CD14-positive monocyte (primary cell): ENCODE results near the gene ADI1. TPM values are rescaled to one million over a fixed set of nuclear protein-coding genes. Genes with fewer than 3 reads are reported as not detected.
A peak's percentile ranks its signal among the peaks of the same experiment; 100 is the strongest.

Experiments
- DNase-seq, 3 donors: peaks; one replicate each; pipeline ENCODE4 v3.0.0-alpha.2; 2011 to 2022
- H2AFZ ChIP-seq: 2 replicates; pipeline ENCODE4 v1.6.0; 2012; ENCODE audit warnings: mild to moderate bottlenecking, low read depth, low read length, inconsistent platforms; ENCODE audit not compliant: insufficient read depth, poor library complexity, severe bottlenecking
- H3K27ac ChIP-seq, 2 donors: 1 replicate in 1 of 2; 2 replicates in 1 of 2; pipeline ENCODE4 v1.5.1; 2012 to 2013; ENCODE audit warnings: low read length in 2 of 2, control low read depth in 1 of 2, inconsistent platforms in 1 of 2, low read depth in 1 of 2, mild to moderate bottlenecking in 1 of 2
- H3K27me3 ChIP-seq, 2 donors: one replicate each; pipeline versions ENCODE4 v1.6.0 to v1.6.1; 2011 to 2013; ENCODE audit warnings: low read length in 2 of 2; ENCODE audit not compliant: control insufficient read depth in 2 of 2, insufficient read depth in 2 of 2
- H3K36me3 ChIP-seq, 2 donors: replicated peaks in 1 of 2; 1 replicate in 1 of 2; 2 replicates in 1 of 2; pipeline versions ENCODE4 v1.5.1 to v1.6.1; 2012 to 2013; ENCODE audit warnings: low read length in 2 of 2, control low read depth in 1 of 2, inconsistent platforms in 1 of 2, mild to moderate bottlenecking in 1 of 2; ENCODE audit not compliant: insufficient read depth in 2 of 2, control insufficient read depth in 1 of 2
- H3K4me1 ChIP-seq, 2 donors: 1 replicate in 1 of 2; 2 replicates in 1 of 2; pipeline versions ENCODE4 v1.5.1 to v1.6.1; 2012 to 2013; ENCODE audit warnings: low read length in 2 of 2, control low read depth in 1 of 2, inconsistent platforms in 1 of 2, mild to moderate bottlenecking in 1 of 2, moderate library complexity in 1 of 2; ENCODE audit not compliant: insufficient read depth in 2 of 2, control insufficient read depth in 1 of 2
- H3K4me2 ChIP-seq: replicated peaks from 2 replicates; pipeline ENCODE3; 2012; ENCODE audit warnings: low read length, moderate library complexity, mild to moderate bottlenecking; ENCODE audit not compliant: poor library complexity, severe bottlenecking; ENCODE audit errors: extremely low read depth
- H3K4me3 ChIP-seq, 3 experiments: fragments of 200-600 bp in 1 of 3; sonication (generic) in 1 of 3; replicated peaks in 1 of 3; 1 replicate in 2 of 3; 2 replicates in 1 of 3; pipeline ENCODE4 v1.5.1; 2011 to 2013; ENCODE audit warnings: low read length in 3 of 3, mild to moderate bottlenecking in 3 of 3, control low read depth in 2 of 3, low read depth in 2 of 3, inconsistent platforms in 1 of 3, moderate library complexity in 1 of 3
- H3K79me2 ChIP-seq: 2 replicates; pipeline ENCODE4 v1.6.0; 2012; ENCODE audit warnings: mild to moderate bottlenecking, control low read depth, inconsistent platforms, low read length, moderate library complexity; ENCODE audit not compliant: insufficient read depth
- H3K9ac ChIP-seq: 2 replicates; pipeline ENCODE4 v1.6.0; 2017; ENCODE audit warnings: low read length, mild to moderate bottlenecking; ENCODE audit not compliant: insufficient read depth, poor library complexity, severe bottlenecking
- H3K9me3 ChIP-seq, 2 donors: replicated peaks in 1 of 2; 1 replicate in 1 of 2; 2 replicates in 1 of 2; pipeline versions ENCODE4 v1.5.1 to v1.6.1; 2012 to 2013; ENCODE audit warnings: low read length in 2 of 2, control low read depth in 1 of 2; ENCODE audit not compliant: control insufficient read depth in 1 of 2, insufficient read depth in 1 of 2
- H4K20me1 ChIP-seq: 2 replicates; pipeline ENCODE4 v1.6.0; 2012; ENCODE audit warnings: mild to moderate bottlenecking, low read length, control low read depth, moderate library complexity; ENCODE audit not compliant: insufficient read depth
- H3K27ac Mint-ChIP-seq, 7 donors: one replicate each; pipeline ENCODE4 v1.8.0; 2020; ENCODE audit warnings: mild to moderate bottlenecking in 7 of 7, mixed read lengths in 7 of 7, moderate library complexity in 6 of 7, inconsistent platforms in 2 of 7
- H3K27me3 Mint-ChIP-seq, 3 donors: one replicate each; pipeline ENCODE4 v1.8.0; 2021 to 2022; ENCODE audit warnings: low read depth in 3 of 3, mild to moderate bottlenecking in 3 of 3, mixed read lengths in 3 of 3, moderate library complexity in 3 of 3, inconsistent platforms in 1 of 3
- H3K36me3 Mint-ChIP-seq, 2 donors: one replicate each; pipeline ENCODE4 v1.8.0; 2020; ENCODE audit warnings: mixed read lengths in 2 of 2, inconsistent platforms in 1 of 2, mild to moderate bottlenecking in 1 of 2
- H3K4me1 Mint-ChIP-seq: one replicate; pipeline ENCODE4 v1.8.0; 2020; ENCODE audit warnings: mild to moderate bottlenecking, mixed read lengths
- H3K4me3 Mint-ChIP-seq, 2 donors: one replicate each; pipeline ENCODE4 v1.8.0; 2020; ENCODE audit warnings: mild to moderate bottlenecking in 2 of 2, mixed read lengths in 2 of 2, moderate library complexity in 1 of 2
- H3K9me3 Mint-ChIP-seq, 7 donors: one replicate each; pipeline ENCODE4 v1.8.0; 2020 to 2022; ENCODE audit warnings: mixed read lengths in 7 of 7, mild to moderate bottlenecking in 6 of 7, moderate library complexity in 6 of 7, inconsistent platforms in 2 of 7
- CTCF ChIP-seq: fragments of 200-600 bp; IDR thresholded peaks from one replicate; pipeline ENCODE4 v1.8.0; 2022; ENCODE audit warnings: antibody characterized with exemption, mild to moderate bottlenecking
- WGBS: methylation state at CpG from one replicate; pipeline ENCODE4 v1.1.5; 2013; ENCODE audit warnings: missing lambda C conversion rate; ENCODE audit not compliant: insufficient coverage; 5-methylcytosine and 5-hydroxymethylcytosine counted together
- intact Hi-C, 2 donors: fragments of 100-400 bp; cut with micrococcal nuclease; formaldehyde crosslinking; loops; one replicate each; pipeline versions ENCODE4 v1.15.0 to v1.15.1; 2023
- polyA plus RNA-seq, 3 donors: library from polyadenylated mRNA; depleted of rRNA in 1 of 3; unstranded in 2 of 3; stranded (reverse) in 1 of 3; fragments of 300-500 nt in 2 of 3; fragments of >200 nt in 1 of 3; fragmentation: Illumina TruSeq in 2 of 3; gene quantifications; 1 replicate in 2 of 3; 2 replicates in 1 of 3; pipeline ENCODE4 v1.2.3, GENCODE V29; 2012 to 2021

ADI1 gene
- polyA plus RNA-seq, 3 donors, result 30.5 to 89.1 (median 79.3) TPM

- Histone ChIP-seq H3K4me1 (peaks cover 18 to 30% of the 10 kb centered on the region in 2 donors), H3K9ac (peak overlapping the region; percentile 91), H4K20me1 (no peaks in the 10 kb centered on the region), H2AFZ (peak overlapping the region; percentile 99), H3K36me3 (peaks cover 3 to 10% of the 10 kb centered on the region in 2 donors), H3K4me2 (peak overlapping the region; percentile 94), H3K4me3 (peak overlapping the region; percentile 81 to 94 (median 88)), H3K27me3 (no peaks in the 10 kb centered on the region), H3K79me2 (peaks cover 27% of the 10 kb centered on the region), H3K27ac (peak overlapping the region; percentile 74 to 87), H3K9me3 (peaks cover 5 to 10% of the 10 kb centered on the region in 2 donors)
- peak overlapping the region; percentile 65 to 88 (median 84) for H3K27ac Mint-ChIP-seq
- peaks cover 0 to 1% (median 0%) of the 10 kb centered on the region in 3 donors for H3K27me3 Mint-ChIP-seq
- peak overlapping the region; percentile 88 to 93 for H3K4me3 Mint-ChIP-seq
- peak; percentile 93 to 95 (median 95) for DNase-seq
- intact Hi-C loops, result loop anchor here (5.0 to 10.0 kb wide), 3 partner anchors 39 to 134 kb away; partner anchors contain the start of genes RNASEH1 (in 1 of the 2) and RPS7 (in 1 of the 2)
- H3K9me3 Mint-ChIP-seq, result peaks cover 8 to 19% (median 14%) of the 10 kb centered on the region in 7 donors
- no peak for TF ChIP-seq CTCF
- peaks cover 30% of the 10 kb centered on the region for H3K4me1 Mint-ChIP-seq
- under 1% methylated on average over 67 of the region's 67 CpGs for WGBS
- peaks cover 20 to 35% of the 10 kb centered on the region in 2 donors for H3K36me3 Mint-ChIP-seq
Observed at GRCh38 chr2:3518496-3519254, 656 bp downstream of the ADI1 start.

DNA sequence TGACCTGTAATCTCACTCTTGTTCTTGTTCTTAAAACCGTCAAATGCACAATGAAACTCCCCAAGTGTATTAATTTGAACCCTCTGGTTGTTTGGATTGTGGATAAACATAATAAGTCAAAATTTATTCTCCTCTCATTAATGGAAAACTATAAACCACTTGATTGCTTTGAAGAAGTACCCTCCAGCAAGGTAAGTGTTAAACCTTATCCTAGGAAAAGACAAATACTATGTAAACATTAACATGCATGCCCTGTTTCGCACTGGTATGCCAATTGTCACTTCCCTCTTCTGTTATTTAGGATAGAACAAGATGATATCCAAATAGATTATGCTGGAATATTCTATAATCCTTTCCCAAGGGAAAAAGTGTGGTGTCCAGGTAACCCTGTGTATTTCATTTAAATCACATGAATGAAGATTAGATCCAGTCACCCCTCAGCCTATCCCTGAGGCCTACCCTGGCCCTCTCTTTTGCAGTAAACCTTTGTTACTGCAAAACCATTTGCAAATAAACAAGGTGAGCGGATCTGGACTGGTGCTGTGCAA is 1.3 kb downstream of the ADI1 start:
- H3K36me3 Mint-ChIP-seq, result peaks cover 27 to 42% of the 10 kb centered on the region in 2 donors
- peak overlapping the region; percentile 81 to 94 (median 88) for H3K4me3 ChIP-seq

More for the DNA sequence above, 1.3 kb downstream of the ADI1 start:
- DNase-seq, result no peak
- Histone ChIP-seq H3K79me2 (peaks cover 27% of the 10 kb centered on the region), H3K9me3 (peaks cover 5 to 10% of the 10 kb centered on the region in 2 donors), H3K36me3 (peaks cover 9 to 17% of the 10 kb centered on the region in 2 donors), H4K20me1 (no peaks in the 10 kb centered on the region), H3K4me1 (peaks cover 15 to 26% of the 10 kb centered on the region in 2 donors), H3K27ac (peak overlapping the region; percentile 74 to 87), H3K27me3 (no peaks in the 10 kb centered on the region), H3K4me2 (peak overlapping the region; percentile 94), H3K9ac (peak overlapping the region; percentile 91), H2AFZ (peak overlapping the region; percentile 99)
- no peak for TF ChIP-seq CTCF
- 0% methylated on average over 1 of the region's 3 CpGs for WGBS
- intact Hi-C loops, result loop anchor here (5.0 to 10.0 kb wide), 3 partner anchors 39 to 133 kb away; partner anchors contain the start of genes RNASEH1 (in 1 of the 2) and RPS7 (in 1 of the 2)
- Mint-ChIP-seq H3K27ac (peak overlapping the region; percentile 28 to 88 (median 78)), H3K4me3 (peak overlapping the region; percentile 88 to 93), H3K27me3 (peaks cover 0 to 1% (median 0%) of the 10 kb centered on the region in 3 donors), H3K9me3 (peaks cover 8 to 19% (median 14%) of the 10 kb centered on the region in 7 donors), H3K4me1 (peaks cover 24% of the 10 kb centered on the region)
